ENCODE measurements around the gene SLC25A12. TPM values are rescaled to one million over a fixed set of nuclear protein-coding genes. Genes with fewer than 3 reads are reported as not detected.

Gene SLC25A12
- total and polyA plus RNA-seq, 9 of the 15 experiments (the other 6 are each of a cell fraction or from before 2014, with no cell fraction given) = 13.5 to 36.5 (median 21.7) TPM

GRCh38 chr2:171878481-171878993 is 15.5 kb downstream of the SLC25A12 start (continued):
- TF ChIP-seq, protein P1, sequence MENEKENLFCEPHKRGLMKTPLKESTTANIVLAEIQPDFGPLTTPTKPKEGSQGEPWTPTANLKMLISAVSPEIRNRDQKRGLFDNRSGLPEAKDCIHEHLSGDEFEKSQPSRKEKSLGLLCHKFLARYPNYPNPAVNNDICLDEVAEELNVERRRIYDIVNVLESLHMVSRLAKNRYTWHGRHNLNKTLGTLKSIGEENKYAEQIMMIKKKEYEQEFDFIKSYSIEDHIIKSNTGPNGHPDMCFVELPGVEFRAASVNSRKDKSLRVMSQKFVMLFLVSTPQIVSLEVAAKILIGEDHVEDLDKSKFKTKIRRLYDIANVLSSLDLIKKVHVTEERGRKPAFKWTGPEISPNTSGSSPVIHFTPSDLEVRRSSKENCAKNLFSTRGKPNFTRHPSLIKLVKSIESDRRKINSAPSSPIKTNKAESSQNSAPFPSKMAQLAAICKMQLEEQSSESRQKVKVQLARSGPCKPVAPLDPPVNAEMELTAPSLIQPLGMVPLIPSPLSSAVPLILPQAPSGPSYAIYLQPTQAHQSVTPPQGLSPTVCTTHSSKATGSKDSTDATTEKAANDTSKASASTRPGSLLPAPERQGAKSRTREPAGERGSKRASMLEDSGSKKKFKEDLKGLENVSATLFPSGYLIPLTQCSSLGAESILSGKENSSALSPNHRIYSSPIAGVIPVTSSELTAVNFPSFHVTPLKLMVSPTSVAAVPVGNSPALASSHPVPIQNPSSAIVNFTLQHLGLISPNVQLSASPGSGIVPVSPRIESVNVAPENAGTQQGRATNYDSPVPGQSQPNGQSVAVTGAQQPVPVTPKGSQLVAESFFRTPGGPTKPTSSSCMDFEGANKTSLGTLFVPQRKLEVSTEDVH (IDR thresholded peaks at IDR 0.05; ENCODE audit: low read depth, partially characterized antibody) = peak; percentile 47
- TF ChIP-seq SMAD3 (CRISPR knock-in tag; conservative IDR thresholded peaks at IDR 0.05) = no peak
- peak; percentile 88 for TF ChIP-seq L3MBTL2 (IDR thresholded peaks at IDR 0.05)
- TF ChIP-seq, protein P2, sequence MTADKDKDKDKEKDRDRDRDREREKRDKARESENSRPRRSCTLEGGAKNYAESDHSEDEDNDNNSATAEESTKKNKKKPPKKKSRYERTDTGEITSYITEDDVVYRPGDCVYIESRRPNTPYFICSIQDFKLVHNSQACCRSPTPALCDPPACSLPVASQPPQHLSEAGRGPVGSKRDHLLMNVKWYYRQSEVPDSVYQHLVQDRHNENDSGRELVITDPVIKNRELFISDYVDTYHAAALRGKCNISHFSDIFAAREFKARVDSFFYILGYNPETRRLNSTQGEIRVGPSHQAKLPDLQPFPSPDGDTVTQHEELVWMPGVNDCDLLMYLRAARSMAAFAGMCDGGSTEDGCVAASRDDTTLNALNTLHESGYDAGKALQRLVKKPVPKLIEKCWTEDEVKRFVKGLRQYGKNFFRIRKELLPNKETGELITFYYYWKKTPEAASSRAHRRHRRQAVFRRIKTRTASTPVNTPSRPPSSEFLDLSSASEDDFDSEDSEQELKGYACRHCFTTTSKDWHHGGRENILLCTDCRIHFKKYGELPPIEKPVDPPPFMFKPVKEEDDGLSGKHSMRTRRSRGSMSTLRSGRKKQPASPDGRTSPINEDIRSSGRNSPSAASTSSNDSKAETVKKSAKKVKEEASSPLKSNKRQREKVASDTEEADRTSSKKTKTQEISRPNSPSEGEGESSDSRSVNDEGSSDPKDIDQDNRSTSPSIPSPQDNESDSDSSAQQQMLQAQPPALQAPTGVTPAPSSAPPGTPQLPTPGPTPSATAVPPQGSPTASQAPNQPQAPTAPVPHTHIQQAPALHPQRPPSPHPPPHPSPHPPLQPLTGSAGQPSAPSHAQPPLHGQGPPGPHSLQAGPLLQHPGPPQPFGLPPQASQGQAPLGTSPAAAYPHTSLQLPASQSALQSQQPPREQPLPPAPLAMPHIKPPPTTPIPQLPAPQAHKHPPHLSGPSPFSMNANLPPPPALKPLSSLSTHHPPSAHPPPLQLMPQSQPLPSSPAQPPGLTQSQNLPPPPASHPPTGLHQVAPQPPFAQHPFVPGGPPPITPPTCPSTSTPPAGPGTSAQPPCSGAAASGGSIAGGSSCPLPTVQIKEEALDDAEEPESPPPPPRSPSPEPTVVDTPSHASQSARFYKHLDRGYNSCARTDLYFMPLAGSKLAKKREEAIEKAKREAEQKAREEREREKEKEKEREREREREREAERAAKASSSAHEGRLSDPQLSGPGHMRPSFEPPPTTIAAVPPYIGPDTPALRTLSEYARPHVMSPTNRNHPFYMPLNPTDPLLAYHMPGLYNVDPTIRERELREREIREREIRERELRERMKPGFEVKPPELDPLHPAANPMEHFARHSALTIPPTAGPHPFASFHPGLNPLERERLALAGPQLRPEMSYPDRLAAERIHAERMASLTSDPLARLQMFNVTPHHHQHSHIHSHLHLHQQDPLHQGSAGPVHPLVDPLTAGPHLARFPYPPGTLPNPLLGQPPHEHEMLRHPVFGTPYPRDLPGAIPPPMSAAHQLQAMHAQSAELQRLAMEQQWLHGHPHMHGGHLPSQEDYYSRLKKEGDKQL (CRISPR knock-in tag; IDR thresholded peaks at IDR 0.05; ENCODE audit: borderline replicate concordance) = no peak
- peak; percentile 91; the same call in 1 of the 2 replicates for TF ChIP-seq LEF1 (IDR thresholded peaks at IDR 0.05)
- TF ChIP-seq ZNF778 (CRISPR knock-in tag; IDR thresholded peaks at IDR 0.05) = no peak
- TF ChIP-seq KDM4B (IDR thresholded peaks at IDR 0.05; ENCODE audit: borderline replicate concordance in 2 of 2, low read depth in 1 of 2) = no peak
- TF ChIP-seq ZFPM2 (CRISPR knock-in tag; IDR thresholded peaks at IDR 0.05) = no peak
- no peak for TF ChIP-seq ZKSCAN8 (CRISPR knock-in tag; IDR thresholded peaks at IDR 0.05)
- TF ChIP-seq, protein P3, sequence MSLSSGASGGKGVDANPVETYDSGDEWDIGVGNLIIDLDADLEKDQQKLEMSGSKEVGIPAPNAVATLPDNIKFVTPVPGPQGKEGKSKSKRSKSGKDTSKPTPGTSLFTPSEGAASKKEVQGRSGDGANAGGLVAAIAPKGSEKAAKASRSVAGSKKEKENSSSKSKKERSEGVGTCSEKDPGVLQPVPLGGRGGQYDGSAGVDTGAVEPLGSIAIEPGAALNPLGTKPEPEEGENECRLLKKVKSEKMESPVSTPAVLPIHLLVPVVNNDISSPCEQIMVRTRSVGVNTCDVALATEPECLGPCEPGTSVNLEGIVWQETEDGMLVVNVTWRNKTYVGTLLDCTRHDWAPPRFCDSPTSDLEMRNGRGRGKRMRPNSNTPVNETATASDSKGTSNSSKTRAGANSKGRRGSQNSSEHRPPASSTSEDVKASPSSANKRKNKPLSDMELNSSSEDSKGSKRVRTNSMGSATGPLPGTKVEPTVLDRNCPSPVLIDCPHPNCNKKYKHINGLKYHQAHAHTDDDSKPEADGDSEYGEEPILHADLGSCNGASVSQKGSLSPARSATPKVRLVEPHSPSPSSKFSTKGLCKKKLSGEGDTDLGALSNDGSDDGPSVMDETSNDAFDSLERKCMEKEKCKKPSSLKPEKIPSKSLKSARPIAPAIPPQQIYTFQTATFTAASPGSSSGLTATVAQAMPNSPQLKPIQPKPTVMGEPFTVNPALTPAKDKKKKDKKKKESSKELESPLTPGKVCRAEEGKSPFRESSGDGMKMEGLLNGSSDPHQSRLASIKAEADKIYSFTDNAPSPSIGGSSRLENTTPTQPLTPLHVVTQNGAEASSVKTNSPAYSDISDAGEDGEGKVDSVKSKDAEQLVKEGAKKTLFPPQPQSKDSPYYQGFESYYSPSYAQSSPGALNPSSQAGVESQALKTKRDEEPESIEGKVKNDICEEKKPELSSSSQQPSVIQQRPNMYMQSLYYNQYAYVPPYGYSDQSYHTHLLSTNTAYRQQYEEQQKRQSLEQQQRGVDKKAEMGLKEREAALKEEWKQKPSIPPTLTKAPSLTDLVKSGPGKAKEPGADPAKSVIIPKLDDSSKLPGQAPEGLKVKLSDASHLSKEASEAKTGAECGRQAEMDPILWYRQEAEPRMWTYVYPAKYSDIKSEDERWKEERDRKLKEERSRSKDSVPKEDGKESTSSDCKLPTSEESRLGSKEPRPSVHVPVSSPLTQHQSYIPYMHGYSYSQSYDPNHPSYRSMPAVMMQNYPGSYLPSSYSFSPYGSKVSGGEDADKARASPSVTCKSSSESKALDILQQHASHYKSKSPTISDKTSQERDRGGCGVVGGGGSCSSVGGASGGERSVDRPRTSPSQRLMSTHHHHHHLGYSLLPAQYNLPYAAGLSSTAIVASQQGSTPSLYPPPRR (CRISPR knock-in tag; IDR thresholded peaks at IDR 0.05; ENCODE audit: borderline replicate concordance) = no peak
- TF ChIP-seq RNF219 (CRISPR knock-in tag; IDR thresholded peaks at IDR 0.05) = no peak
- TF ChIP-seq MTF1 (CRISPR knock-in tag; IDR thresholded peaks at IDR 0.05; ENCODE audit: borderline replicate concordance) = no peak

Measured in K562 (cell line).